ENCODE measurements around the gene TULP3.
"Not testable (repeated sequence)": the region's sequence is repeated elsewhere in the genome, so short reads cannot be mapped to it uniquely, and the experiment has no call there.

Gene TULP3

DNA sequence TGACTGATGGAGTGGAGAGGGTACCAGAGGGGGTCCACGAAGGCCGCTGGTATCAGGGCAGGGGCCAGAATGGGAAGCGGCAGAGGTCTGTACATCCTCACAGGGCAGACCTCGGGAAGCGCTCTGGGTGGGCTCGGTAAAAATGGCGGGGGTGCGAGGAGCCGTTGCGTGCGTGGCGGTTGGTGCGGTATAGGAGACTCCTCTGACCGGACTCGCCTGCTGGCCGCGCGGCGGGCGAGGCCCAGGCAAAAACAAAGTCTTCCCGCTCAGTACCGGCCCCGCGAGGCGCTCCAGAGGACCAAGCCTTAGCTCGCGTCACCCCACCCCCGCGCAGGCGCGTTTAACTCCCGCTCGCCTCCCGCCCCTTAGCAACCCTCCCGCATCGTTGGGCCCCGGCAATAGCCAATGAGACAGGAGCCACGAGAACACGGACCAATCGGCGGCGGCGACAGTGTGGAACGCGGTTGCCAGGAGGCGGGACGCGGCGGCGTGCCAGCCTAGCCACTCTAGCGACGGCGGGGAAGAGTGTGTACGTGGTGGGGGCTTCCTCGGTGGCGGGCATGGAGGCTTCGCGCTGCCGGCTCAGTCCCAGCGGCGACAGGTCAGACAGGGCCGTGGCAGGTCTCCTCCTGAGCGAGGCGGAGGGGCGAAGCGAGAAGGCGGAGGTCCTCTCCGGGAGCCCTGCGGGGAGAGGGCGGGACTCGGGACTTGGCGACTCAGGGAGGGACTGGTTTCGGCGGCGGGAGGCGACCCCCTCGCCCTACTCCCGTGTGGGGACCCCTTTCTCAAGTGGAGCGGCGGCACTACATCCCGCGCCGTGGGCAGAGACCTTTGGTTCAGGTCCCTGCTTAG is at the start of gene TULP3:
Gene TULP3 (plus strand): TSS at position 504 of the 852 bp plus-strand sequence. CDS start 57 bp downstream, at position 561.
- DNase-seq, result peak; percentile 95

- DNase-seq, result no peak
Measured at GRCh38 chr12:2841056-2841650, 49.5 kb upstream of the TULP3 start.

DNA sequence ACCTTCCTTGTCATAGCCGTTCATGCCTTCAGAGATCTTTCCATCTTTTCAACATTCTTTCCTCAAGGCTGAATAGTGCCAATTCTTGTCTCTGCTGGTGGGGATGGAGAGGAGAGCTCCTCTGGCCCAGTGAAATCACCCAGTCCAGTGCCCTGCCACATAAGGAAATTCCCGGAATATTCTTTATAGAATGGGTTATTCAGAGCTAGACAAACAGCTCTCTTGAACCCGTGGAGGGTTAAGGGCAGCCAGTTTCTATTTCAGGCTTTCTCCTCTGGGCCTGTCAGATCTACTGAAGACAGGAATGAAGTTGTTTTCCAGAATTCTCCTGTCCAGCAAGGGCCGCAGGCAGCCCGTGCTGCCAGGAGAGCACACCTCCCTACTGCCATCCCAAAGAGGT is 47.7 kb upstream of the TULP3 start:
- no peak for DNase-seq

- no peak for DNase-seq
Measured at GRCh38 chr12:2844786-2845185, 45.9 kb upstream of the TULP3 start.

- DNase-seq, result no peak
Measured at GRCh38 chr12:2845280-2845679, 45.4 kb upstream of the TULP3 start.

DNA sequence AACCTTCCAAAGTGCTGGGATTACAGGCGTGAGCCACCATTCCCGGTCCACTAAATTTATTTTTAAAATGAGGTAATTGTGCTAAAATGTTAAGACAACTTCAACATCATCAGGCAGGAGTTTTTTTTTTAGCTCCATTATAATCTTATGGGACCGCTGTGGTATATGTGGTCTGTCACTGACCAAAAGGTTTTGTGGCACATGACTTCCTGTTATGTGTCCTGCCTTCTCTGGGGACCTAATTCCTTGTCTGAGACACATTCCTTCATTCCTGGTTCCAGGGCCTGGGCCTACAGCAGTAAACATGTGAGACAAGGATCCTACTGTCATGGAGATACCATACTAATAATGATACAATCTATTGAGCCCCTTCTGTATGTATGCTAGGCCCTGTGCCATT is 38.8 kb upstream of the TULP3 start:
- DNase-seq, result no peak

DNA sequence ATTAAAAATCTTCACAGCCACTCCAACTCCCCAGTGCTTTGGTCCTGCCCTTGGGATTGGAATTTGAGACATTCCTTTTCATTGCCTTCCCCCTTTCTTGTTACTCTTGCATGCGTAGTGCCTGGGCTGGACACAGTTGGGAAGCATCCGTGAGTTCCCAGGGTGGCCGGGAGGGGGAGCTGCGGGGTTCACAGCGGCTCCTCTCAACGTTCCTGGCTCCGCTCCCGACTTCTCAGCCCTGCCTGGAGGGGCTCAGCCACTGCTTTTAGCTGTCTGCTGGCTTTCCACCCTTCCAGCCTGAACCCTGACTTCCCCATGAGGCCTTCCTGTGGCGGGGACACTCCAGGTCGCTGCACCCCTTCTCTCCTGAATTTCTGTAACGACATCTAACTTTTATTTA is 37.1 kb upstream of the TULP3 start:
- peak; percentile 63 for DNase-seq

DNA sequence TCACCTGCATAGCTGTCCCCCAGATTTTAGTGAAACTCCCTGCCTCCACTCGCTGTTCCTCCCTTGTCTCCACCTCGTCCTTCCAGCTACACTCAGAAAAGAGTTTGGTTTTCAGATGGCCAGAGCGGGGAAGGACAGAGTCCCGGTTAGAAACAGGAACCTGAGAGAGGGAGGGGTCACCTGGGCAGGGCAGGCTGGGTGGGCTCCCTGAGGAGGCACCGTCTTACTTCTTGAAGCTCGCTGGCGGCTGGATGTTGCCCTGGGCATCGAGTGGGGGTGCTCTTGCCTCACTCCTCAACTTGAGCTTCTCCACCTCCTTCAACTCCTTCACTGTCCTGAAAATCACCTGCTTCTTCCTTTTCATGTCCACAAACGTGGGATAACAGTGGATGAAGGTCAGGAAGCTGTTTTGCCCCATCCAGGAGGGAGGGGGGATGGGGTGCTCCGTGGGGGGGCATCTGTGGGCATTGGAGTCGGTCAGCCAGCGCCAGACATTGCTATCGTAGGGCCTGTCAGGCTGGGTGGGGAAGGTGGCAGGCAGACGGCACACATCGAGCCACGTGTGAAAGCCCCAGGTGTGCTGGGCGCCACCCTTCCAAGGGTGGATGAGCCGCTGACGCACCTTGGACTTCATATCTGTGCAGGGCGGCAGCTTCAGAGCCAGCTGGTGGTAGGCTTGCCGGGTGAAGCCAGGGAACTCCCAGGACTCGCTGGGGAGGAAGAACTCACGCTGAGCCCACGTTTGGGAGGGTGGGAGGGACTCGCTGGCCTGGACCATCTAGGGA is 35.8 kb upstream of the TULP3 start:
- no peak for DNase-seq

DNA sequence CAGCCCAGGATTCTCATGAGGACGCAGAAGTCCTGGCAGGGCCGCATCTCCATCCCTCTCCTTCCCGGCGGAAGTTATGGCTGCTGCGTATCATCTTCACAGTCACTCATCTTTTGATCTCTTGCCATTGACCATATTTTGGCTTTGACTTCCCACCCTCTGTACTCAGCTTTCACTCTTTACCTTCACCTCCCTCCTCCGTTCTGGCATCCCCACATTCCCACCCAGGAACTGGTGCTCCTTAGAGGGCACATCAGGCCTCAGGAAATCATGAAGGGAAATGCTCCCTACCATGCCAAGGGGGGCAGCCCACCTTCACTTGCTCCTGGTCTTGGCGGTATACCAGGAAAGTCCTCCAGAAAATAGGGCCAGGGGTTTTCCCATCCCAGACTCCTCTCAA is 35.1 kb upstream of the TULP3 start:
- no peak for DNase-seq

DNA sequence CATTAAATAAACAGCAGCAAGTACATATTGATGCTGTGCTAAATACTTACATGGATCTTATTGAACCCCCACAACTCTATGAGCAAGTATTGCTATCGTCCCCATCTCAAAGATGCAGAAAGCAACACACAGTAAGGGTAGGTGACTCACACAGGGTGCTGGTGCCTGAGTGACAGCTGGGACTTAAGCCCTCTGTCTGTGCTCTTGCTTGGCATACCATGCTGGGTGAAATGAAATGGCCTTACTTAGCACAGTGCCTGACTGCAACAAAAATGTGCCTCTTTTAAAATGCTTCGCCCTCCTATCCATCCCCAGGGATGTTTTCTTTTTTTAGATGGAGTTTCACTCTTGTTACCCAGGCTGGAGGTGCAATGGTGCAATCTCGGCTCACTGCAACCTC is 34.6 kb upstream of the TULP3 start:
- DNase-seq, result no peak

DNA sequence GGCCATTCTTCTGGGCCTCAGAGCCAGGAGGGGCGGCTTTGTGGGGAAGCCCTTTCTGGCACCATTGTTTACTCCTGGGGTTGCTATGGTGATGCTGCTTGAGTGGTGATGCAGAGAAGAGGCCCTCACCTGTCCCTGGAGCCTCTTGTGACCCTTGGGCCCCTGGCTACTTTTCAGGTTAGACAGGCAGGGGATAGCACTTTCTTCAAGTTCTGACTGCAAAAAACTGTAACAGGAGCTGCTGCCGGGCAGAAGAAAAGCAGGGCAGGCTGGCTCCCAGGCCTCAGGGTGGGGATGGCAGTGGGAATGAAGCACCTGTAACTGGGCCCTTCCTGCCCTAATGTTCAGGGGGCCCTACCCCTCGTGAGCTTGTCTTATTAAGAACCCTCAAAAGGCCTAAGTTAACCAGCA is 33.7 kb upstream of the TULP3 start, which contains the start of gene TEX52:
Gene TEX52 (minus strand): TSS at position 19 of the 411 bp plus-strand sequence. CDS start 13 bp downstream, at position 6.
- no peak for DNase-seq

GRCh38 chr12:2857576-2857975 is 33.1 kb upstream of the TULP3 start:
- no peak for DNase-seq

- DNase-seq, result no peak
Measured at GRCh38 chr12:2858334-2858733, 32.4 kb upstream of the TULP3 start.

- no peak for DNase-seq
Measured at GRCh38 chr12:2858944-2859421, 31.7 kb upstream of the TULP3 start.

DNA sequence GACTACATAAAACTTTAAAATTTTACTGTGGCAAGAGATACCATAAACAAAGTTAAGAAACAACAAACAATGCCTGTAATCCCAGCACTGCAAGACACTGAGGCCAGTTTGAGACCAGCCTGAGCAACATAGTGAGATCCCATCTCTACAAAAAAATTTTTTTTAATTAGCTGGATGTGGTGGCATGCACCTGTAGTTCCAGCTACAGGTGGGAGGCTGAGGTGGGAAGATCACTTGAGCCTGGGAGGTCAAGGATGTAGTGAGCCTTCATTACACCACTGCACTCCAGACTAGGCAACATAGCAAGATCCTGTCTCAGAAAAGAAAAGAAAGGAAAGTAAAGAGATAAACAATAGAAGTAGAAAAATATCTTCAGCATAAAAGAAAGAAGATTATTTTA is 30.5 kb upstream of the TULP3 start:
- DNase-seq, result no peak

DNA sequence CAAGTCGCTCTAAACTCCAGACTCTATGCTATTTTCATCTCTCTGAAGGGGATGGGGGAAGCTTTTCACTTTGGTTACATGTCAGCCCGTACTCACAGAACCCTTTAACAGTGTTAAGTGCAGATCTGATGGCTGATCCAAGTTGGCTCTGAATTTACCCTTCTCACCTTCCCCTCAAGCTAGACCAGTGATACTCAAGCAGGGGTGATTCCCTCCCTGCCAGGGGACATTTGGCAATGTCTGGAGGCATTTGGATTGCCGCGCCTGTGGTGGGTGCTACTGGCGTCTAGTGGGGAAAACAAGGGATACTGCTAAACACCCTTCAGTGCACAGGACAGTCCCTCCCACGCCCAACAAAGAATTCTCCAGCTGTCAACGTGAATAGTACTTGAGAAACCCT is 27.8 kb upstream of the TULP3 start:
- no peak for DNase-seq

DNA sequence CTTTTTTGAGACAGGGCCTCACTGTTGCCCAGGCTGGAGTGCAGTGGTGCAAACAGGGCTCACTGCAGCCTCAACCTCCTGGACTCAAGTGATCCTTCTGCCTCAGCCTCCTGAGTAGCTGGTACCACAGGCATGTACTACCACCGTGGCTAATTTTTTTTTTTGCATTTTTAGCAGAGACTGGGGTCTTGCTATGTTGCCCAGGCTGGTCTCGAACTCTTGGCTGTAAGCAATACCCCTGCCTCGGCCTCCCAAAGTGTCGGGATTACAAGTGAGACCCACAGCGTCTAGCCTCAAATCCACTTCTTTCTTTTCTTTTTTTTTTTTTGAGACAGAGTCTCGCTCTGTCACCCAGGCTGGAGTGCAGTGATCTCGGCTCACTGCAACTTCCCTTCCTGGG is 27.3 kb upstream of the TULP3 start:
- not testable (repeated sequence) for DNase-seq

DNA sequence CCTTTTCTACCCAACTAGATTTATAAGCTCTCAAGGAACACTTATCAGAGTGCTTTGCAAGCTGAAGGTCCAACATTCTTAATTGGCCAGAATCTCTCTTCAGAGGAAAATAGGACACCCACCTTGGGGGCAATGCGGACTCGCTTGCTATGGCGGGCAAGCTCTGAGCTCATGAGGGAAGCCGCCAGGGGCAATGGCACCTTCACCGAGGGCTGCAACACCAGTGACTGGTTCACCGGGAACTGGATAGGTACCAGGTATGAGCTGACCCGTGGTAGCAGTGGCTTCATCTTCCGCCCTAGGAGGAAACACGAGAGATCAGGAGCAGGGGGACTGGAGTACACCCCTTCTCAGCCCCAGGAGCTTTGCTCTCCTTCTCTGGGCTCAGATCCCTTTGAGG is 26.5 kb upstream of the TULP3 start:
- DNase-seq, result no peak

- not testable (repeated sequence) for DNase-seq
Measured at GRCh38 chr12:2868986-2869632, 21.6 kb upstream of the TULP3 start.

- DNase-seq, result no peak
Measured at GRCh38 chr12:2876431-2877046, 14.2 kb upstream of the TULP3 start.

GRCh38 chr12:2877047-2877952 is 13.4 kb upstream of the TULP3 start, which contains the start of the genes FOXM1 and RHNO1:
Gene FOXM1, minus strand, starts transcription at chr12:2877174. Its CDS starts 2,696 bp downstream, at chr12:2874478.
Gene RHNO1, plus strand, starts transcription at chr12:2877223. Its CDS starts 8,144 bp downstream, at chr12:2885367.
- peak; percentile 73 for DNase-seq
